GM23338 (cell line): ENCODE data around the gene MPST. TPM values are rescaled to one million over a fixed set of nuclear protein-coding genes. Genes with fewer than 3 reads are reported as not detected.

Experiments
- ATAC-seq: fragments of 200-7000 bp; cut with Tn5 transposase; 3 replicates; pipeline ENCODE4 v1.9.1; 2020
- DNase-seq: peaks from one replicate; pipeline ENCODE4 v3.0.0-alpha.2; 2015; ENCODE audit warnings: low spot score
- H2AFZ ChIP-seq: fragments of 200-600 bp; sonication (generic); 2 replicates; pipeline ENCODE4 v1.8.0; 2016; ENCODE audit warnings: antibody characterized with exemption, mild to moderate bottlenecking, moderate library complexity
- H3F3A ChIP-seq: fragments of 200-600 bp; sonication (generic); replicated peaks from 2 replicates; pipeline ENCODE4 v1.8.0; 2017; ENCODE audit warnings: antibody characterized with exemption, mixed run types, low read depth
- H3K27ac ChIP-seq: fragments of 200-600 bp; sonication (generic); 2 replicates; pipeline ENCODE4 v1.6.1; 2016; ENCODE audit warnings: low read depth
- H3K27me3 ChIP-seq: fragments of 200-600 bp; sonication (generic); 2 replicates; pipeline ENCODE4 v1.8.0; 2016; ENCODE audit warnings: mild to moderate bottlenecking, mixed run types, moderate library complexity; ENCODE audit not compliant: insufficient read depth
- H3K36me3 ChIP-seq: fragments of 200-600 bp; sonication (generic); 2 replicates; pipeline ENCODE4 v1.8.0; 2016; ENCODE audit warnings: mild to moderate bottlenecking; ENCODE audit not compliant: insufficient read depth
- H3K4me1 ChIP-seq: fragments of 200-600 bp; sonication (generic); 2 replicates; pipeline ENCODE4 v1.8.0; 2016; ENCODE audit warnings: mild to moderate bottlenecking, moderate library complexity; ENCODE audit not compliant: insufficient read depth
- H3K4me2 ChIP-seq: fragments of 200-600 bp; sonication (generic); 2 replicates; pipeline ENCODE4 v1.7.1; 2017; ENCODE audit warnings: mixed run types
- H3K4me3 ChIP-seq: fragments of 200-600 bp; sonication (generic); 2 replicates; pipeline ENCODE4 v1.6.1; 2016; ENCODE audit warnings: mixed run types
- H3K79me2 ChIP-seq: fragments of 200-600 bp; sonication (generic); replicated peaks from 2 replicates; pipeline ENCODE4 v1.8.0; 2017; ENCODE audit warnings: mild to moderate bottlenecking; ENCODE audit not compliant: insufficient read depth
- H3K9me2 ChIP-seq: fragments of 200-600 bp; sonication (generic); 2 replicates; pipeline ENCODE4 v1.8.0; 2017; ENCODE audit not compliant: insufficient read depth
- H4K20me1 ChIP-seq: fragments of 200-600 bp; sonication (generic); replicated peaks from 2 replicates; pipeline ENCODE4 v1.8.0; 2017; ENCODE audit warnings: mild to moderate bottlenecking; ENCODE audit not compliant: insufficient read depth
- H3K27ac Mint-ChIP-seq: 2 replicates; pipeline ENCODE4 v1.8.0; 2020; ENCODE audit warnings: inconsistent platforms, mild to moderate bottlenecking, moderate library complexity, mixed read lengths
- H3K27me3 Mint-ChIP-seq: 3 replicates; pipeline ENCODE4 v1.8.0; 2022; ENCODE audit warnings: low read depth, mild to moderate bottlenecking, moderate library complexity, mixed read lengths, inconsistent platforms; ENCODE audit not compliant: insufficient read depth, poor library complexity
- H3K36me3 Mint-ChIP-seq: 3 replicates; pipeline ENCODE4 v1.8.0; 2021; ENCODE audit warnings: low read depth, mild to moderate bottlenecking, inconsistent platforms, moderate library complexity, mixed read lengths
- H3K4me1 Mint-ChIP-seq: 3 replicates; pipeline ENCODE4 v1.8.0; 2020; ENCODE audit warnings: mild to moderate bottlenecking, inconsistent platforms, mixed read lengths
- H3K4me3 Mint-ChIP-seq: 3 replicates; pipeline ENCODE4 v1.8.0; 2021; ENCODE audit warnings: moderate library complexity, mild to moderate bottlenecking, inconsistent platforms, mixed read lengths
- H3K9me3 Mint-ChIP-seq: 3 replicates; pipeline ENCODE4 v1.8.0; 2020; ENCODE audit warnings: moderate library complexity, mild to moderate bottlenecking, inconsistent platforms, mixed read lengths
- CREB1 ChIP-seq: fragments of 250-450 bp; sonication (Bioruptor Pico); IDR thresholded peaks from 2 replicates; pipeline ENCODE4 v1.5.0; 2020; ENCODE audit warnings: low read depth, mild to moderate bottlenecking, moderate library complexity
- CTCF ChIP-seq, 2 experiments: fragments of 200-600 bp in 1 of 2; sonication (generic) in 1 of 2; conservative IDR thresholded peaks; 2 replicates each; pipeline versions ENCODE4 v1.5.1 to v1.6.1; 2016 to 2017; ENCODE audit warnings: antibody characterized with exemption in 2 of 2, low read depth in 2 of 2, mild to moderate bottlenecking in 2 of 2, moderate library complexity in 1 of 2
- ETS1 ChIP-seq: IDR thresholded peaks from 2 replicates; pipeline ENCODE4 v1.6.1; 2016; ENCODE audit warnings: antibody characterized with exemption
- EZH2 ChIP-seq: fragments of 200-600 bp; sonication (generic); IDR thresholded peaks from one replicate; pipeline ENCODE4 v1.8.0; 2017; ENCODE audit warnings: antibody characterized with exemption, mild to moderate bottlenecking, low read depth; ENCODE audit not compliant: unreplicated experiment
- JUNB ChIP-seq: IDR thresholded peaks from one replicate; pipeline ENCODE4 v1.6.1; 2016; ENCODE audit warnings: antibody characterized with exemption; ENCODE audit not compliant: unreplicated experiment
- NANOG ChIP-seq: IDR thresholded peaks from 2 replicates; pipeline ENCODE4 v1.6.1; 2016; ENCODE audit warnings: antibody characterized with exemption, borderline replicate concordance
- POLR2AphosphoS5 ChIP-seq: IDR thresholded peaks from 2 replicates; pipeline ENCODE4 v1.6.1; 2016; ENCODE audit warnings: antibody characterized with exemption, low read depth
- STAT1 ChIP-seq: IDR thresholded peaks from one replicate; pipeline ENCODE4 v1.6.1; 2016; ENCODE audit warnings: antibody characterized with exemption; ENCODE audit not compliant: unreplicated experiment
- ZNF331 ChIP-seq: fragments of 250-450 bp; sonication (Bioruptor Pico); IDR thresholded peaks from 2 replicates; pipeline ENCODE4 v1.5.0; 2020; ENCODE audit warnings: low read depth, mild to moderate bottlenecking, moderate library complexity
- ZNF462 ChIP-seq: fragments of 250-450 bp; sonication (Bioruptor Pico); IDR thresholded peaks from 2 replicates; pipeline ENCODE4 v1.5.0; 2020; ENCODE audit warnings: mild to moderate bottlenecking, moderate library complexity
- polyA plus RNA-seq: library from polyadenylated mRNA; unstranded; fragments of >200 nt; fragmentation: Nextera tagmentation; extraction: Ambion mirVana; gene quantifications from 2 replicates; pipeline ENCODE4 v1.2.1, GENCODE V29; 2016
- total RNA-seq: library from RNA; depleted of rRNA; stranded (reverse); fragments of >200 nt; shearing (Covaris generic); gene quantifications from 2 replicates; pipeline ENCODE4 v1.2.3, GENCODE V29; 2014

The MPST gene
- total and polyA plus RNA-seq, 2 experiments from 2014 or later = 86.2 to 158 TPM

GRCh38 chr22:37049224-37049623, 29.7 kb downstream of the MPST start:
- peaks cover 6% of the 10 kb centered on the region for H3K4me1 Mint-ChIP-seq
- H3K27ac ChIP-seq = no peak overlapping the region
- H2AFZ ChIP-seq = no peak overlapping the region
- no peak overlapping the region; the same call in 2 of the 3 replicates for H3K4me3 Mint-ChIP-seq
- no peaks in the 10 kb centered on the region for H3K36me3 ChIP-seq
- H3K4me2 ChIP-seq = no peak overlapping the region
- H3K27ac Mint-ChIP-seq = no peak overlapping the region
- peaks cover 4% of the 10 kb centered on the region; the same call in 1 of the 2 replicates for H3K27me3 ChIP-seq
- H4K20me1 ChIP-seq = 0 out of 2 replicates have a peak, but pooled peaks cover 4% of the 10 kb centered on the region
- no peaks in the 10 kb centered on the region for H3K9me2 ChIP-seq
- peaks cover 3% of the 10 kb centered on the region; the same call in 1 of the 2 replicates for H3K4me1 ChIP-seq
- H3K79me2 ChIP-seq = no peaks in the 10 kb centered on the region
- H3K9me3 Mint-ChIP-seq = no peaks in the 10 kb centered on the region
- no peak for TF ChIP-seq ZNF331 (CRISPR knock-in tag)
- no peak for TF ChIP-seq JUNB
- TF ChIP-seq NANOG = no peak
- no peak for TF ChIP-seq CTCF (conservative IDR thresholded peaks at IDR 0.05; ENCODE audit: low read depth in 2 of 2)
- TF ChIP-seq STAT1 = no peak
- TF ChIP-seq CREB1 (CRISPR knock-in tag) = no peak
- TF ChIP-seq EZH2 = no peak
- DNase-seq = no peak
- H3K27me3 Mint-ChIP-seq = peaks cover 8% of the 10 kb centered on the region
- no peaks in the 10 kb centered on the region for H3K36me3 Mint-ChIP-seq
- no peak for ATAC-seq
- no peak overlapping the region for H3K4me3 ChIP-seq
- no peaks in the 10 kb centered on the region for H3F3A ChIP-seq

- Mint-ChIP-seq H3K4me3 (peak overlapping the region; percentile 81), H3K27me3 (peaks cover 11% of the 10 kb centered on the region), H3K27ac (no peak overlapping the region), H3K4me1 (peaks cover 6% of the 10 kb centered on the region), H3K9me3 (no peaks in the 10 kb centered on the region), H3K36me3 (peaks cover 2% of the 10 kb centered on the region; the same call in 1 of the 3 replicates)
- peak overlapping the region; percentile 66; the same call in 1 of the 2 replicates for H2AFZ ChIP-seq
- H3K4me2 ChIP-seq = no peak overlapping the region; the same call in 1 of the 2 replicates
- peaks cover 3% of the 10 kb centered on the region; the same call in 1 of the 2 replicates for H3K4me1 ChIP-seq
- H3K79me2 ChIP-seq = no peaks in the 10 kb centered on the region
- TF ChIP-seq NANOG (no peak), POLR2AphosphoS5 (no peak), ETS1 (no peak), ZNF462 (CRISPR knock-in tag) (no peak)
- no peaks in the 10 kb centered on the region for H3K36me3 ChIP-seq
- H3K27me3 ChIP-seq = peaks cover 4% of the 10 kb centered on the region; the same call in 1 of the 2 replicates
- H3F3A ChIP-seq = no peaks in the 10 kb centered on the region
- 0 out of 2 replicates have a peak, but pooled peaks cover 4% of the 10 kb centered on the region for H4K20me1 ChIP-seq
- no peak for DNase-seq
- H3K4me3 ChIP-seq = no peak overlapping the region; the same call in 1 of the 2 replicates
- H3K9me2 ChIP-seq = no peaks in the 10 kb centered on the region
- H3K27ac ChIP-seq = no peak overlapping the region
- no peak for ATAC-seq
Measured at GRCh38 chr22:37050913-37051312, 31.4 kb downstream of the MPST start.
